Jurkat, Clone E6-1 (cell line): ENCODE measurements around the gene FUT2. TPM values are rescaled to one million over a fixed set of nuclear protein-coding genes. Genes with fewer than 3 reads are reported as not detected.
"Not testable (repeated sequence)": the region's sequence is repeated elsewhere in the genome, so short reads cannot be mapped to it uniquely, and the experiment has no call there.

Experiments used
- DNase-seq: peaks from one replicate; pipeline ENCODE4 v3.0.0-alpha.2; 2011; ENCODE audit warnings: low read depth, low spot score
- H3K4me3 ChIP-seq: 2 replicates; pipeline ENCODE4 v1.5.1; 2011; ENCODE audit warnings: mild to moderate bottlenecking, low read length, control low read depth, moderate library complexity
- polyA plus RNA-seq: library from polyadenylated mRNA; unstranded; fragments of >200 nt; gene quantifications from one replicate; pipeline ENCODE4 v1.2.1, GENCODE V29; 2012; ENCODE audit warnings: missing spikeins; ENCODE audit not compliant: insufficient read length, insufficient read depth

FUT2 gene
- polyA plus RNA-seq: 1.6 TPM

- no peak for DNase-seq
Measured at GRCh38 chr19:48695743-48696352, at the start of gene FUT2. Gene FUT2, plus strand, starts transcription at chr19:48695971. Its CDS starts 6,986 bp downstream, at chr19:48702957.

GRCh38 chr19:48646001-48646721, 49.6 kb upstream of the FUT2 start, which contains the start of gene CA11:
Gene CA11, minus strand, starts transcription at chr19:48646187. Its CDS starts 555 bp downstream, at chr19:48645632.
- H3K4me3 ChIP-seq: peak within 1 kb of the TSS; percentile 58
- no peak for DNase-seq

More at GRCh38 chr19:48695743-48696352, at the start of gene FUT2:
- no peak within 1 kb of the TSS for H3K4me3 ChIP-seq

DNA sequence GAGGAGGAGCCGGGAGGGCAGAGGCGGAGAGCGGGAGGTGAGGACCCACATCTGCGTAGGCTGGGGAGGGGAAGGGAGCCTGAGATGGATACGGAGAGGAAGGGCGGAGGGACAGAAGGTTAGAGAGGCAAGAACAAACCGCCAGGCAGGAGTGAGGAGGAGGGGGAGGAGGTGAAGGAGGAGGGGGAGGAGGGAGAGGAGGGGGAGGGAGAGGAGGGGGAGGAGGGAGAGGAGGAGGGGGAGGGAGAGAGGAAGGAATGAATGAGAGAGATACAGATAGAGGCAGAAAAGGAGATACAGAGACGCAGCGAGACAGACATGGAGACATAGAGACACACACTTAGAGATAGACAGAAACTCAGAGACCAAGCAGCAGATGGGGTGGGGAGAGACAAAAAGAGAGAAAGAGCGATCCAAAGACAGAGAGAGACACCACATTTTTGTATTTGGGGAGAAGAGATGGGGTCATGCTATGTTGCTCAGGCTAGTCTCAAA, 49.0 kb upstream of the FUT2 start:
- peak overlapping the region; percentile 58 for H3K4me3 ChIP-seq
- DNase-seq: peak; percentile 86

GRCh38 chr19:48648134-48648533, 47.6 kb upstream of the FUT2 start:
- no peak for DNase-seq

GRCh38 chr19:48650974-48651682, 44.6 kb upstream of the FUT2 start:
- H3K4me3 ChIP-seq: no peak overlapping the region
- DNase-seq: no peak

More at GRCh38 chr19:48648134-48648533, 47.6 kb upstream of the FUT2 start:
- no peak overlapping the region for H3K4me3 ChIP-seq

- H3K4me3 ChIP-seq: no peak overlapping the region
- no peak for DNase-seq
Measured at GRCh38 chr19:48651683-48652048, 44.1 kb upstream of the FUT2 start.

GRCh38 chr19:48654299-48655059, 41.3 kb upstream of the FUT2 start:
- no peak overlapping the region for H3K4me3 ChIP-seq
- peak; percentile 60 for DNase-seq

GRCh38 chr19:48656840-48657474, 38.8 kb upstream of the FUT2 start:
- H3K4me3 ChIP-seq: no peak overlapping the region
- DNase-seq: no peak

GRCh38 chr19:48657828-48658227, 37.9 kb upstream of the FUT2 start:
- DNase-seq: not testable (repeated sequence)

DNA sequence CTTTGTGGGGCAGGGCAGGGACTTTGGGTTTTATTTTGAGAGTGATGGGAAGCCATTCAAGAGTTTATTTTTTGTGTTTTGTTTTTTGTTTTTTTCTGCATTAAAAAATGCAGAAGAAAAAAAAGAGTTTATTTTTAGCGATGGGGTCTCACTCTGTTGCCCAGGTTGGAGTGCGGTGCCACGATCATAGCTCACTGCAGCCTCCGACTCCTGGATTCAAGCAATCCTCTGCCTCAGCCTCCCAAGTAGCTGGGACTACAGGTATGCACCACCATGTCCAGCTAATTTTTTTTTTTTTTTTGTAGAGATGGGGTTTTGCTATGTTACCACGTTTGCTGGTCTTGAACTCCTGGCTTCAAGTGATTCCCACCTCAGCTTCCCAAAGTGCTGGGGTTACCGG, 37.3 kb upstream of the FUT2 start:
- H3K4me3 ChIP-seq: no peak overlapping the region
- no peak for DNase-seq

More at GRCh38 chr19:48657828-48658227, 37.9 kb upstream of the FUT2 start:
- H3K4me3 ChIP-seq: not testable (repeated sequence)

DNA sequence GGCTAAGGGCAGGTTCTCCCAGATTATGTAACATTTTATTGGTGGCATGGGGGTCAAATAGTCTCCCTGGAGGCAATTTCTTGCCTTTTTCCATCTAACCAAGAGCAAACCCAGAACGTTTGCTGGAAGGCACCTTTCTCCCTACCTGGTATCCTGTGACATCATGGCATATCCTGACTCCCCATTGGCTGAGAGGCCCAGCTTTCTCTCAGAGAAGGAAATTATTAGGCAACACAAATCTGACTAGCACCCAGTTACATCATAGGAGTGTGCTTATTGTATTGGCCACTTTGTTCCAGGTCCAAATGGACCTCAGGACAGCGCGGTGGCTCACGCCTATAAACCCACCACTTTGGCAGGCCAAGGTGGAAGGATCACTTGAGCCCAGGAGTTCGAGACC, 36.0 kb upstream of the FUT2 start:
- no peak overlapping the region for H3K4me3 ChIP-seq
- no peak for DNase-seq

DNA sequence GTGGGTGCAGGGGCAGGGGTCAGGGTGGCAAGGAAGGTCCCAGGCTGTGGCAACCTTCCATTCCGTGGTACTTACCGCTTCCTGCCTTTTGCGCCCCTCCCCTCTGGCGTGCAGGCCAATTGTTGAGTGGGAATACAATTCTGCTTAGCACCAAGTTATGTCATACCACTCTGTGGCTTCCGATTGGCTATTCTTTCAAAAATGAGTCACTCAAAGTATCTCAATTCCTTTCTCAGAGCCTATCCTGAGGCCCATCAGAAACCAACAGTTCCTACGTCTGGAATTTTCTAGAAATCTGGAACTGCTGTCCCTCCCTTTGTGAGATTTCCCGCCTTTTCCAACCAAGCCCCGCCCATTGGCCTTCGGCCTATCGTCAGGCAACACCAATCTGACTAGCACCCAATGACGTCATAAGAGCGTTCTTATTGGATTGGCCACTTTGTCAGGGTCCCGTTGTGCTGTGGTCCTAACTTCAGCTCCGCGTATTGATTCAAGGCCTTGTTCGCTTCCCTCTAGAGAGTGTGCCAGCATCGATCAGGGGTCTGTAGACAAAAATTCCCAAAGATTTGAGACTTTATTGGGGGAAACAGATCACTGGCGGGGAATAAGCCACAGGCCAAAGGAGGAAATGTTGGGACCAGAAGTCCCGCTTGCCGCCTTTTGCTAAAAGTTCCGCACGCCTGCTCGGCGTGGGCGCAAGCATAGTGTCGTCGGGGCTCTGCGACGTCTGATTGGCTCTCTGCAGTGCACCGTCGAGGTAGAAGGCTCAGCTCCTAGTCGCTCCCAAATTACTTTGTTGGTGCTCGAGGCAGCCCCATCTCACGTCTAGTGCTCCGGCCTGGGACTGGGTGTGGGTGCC, 34.7 kb upstream of the FUT2 start:
- peak; percentile 98 for DNase-seq
- H3K4me3 ChIP-seq: peak overlapping the region; percentile 21

- no peak for DNase-seq
- no peak overlapping the region for H3K4me3 ChIP-seq
Measured at GRCh38 chr19:48661711-48662090, 34.1 kb upstream of the FUT2 start.

- H3K4me3 ChIP-seq: no peak overlapping the region
- DNase-seq: no peak
Measured at GRCh38 chr19:48663667-48664066, 32.1 kb upstream of the FUT2 start.

GRCh38 chr19:48664476-48664875, 31.3 kb upstream of the FUT2 start:
- H3K4me3 ChIP-seq: no peak overlapping the region
- no peak for DNase-seq

DNA sequence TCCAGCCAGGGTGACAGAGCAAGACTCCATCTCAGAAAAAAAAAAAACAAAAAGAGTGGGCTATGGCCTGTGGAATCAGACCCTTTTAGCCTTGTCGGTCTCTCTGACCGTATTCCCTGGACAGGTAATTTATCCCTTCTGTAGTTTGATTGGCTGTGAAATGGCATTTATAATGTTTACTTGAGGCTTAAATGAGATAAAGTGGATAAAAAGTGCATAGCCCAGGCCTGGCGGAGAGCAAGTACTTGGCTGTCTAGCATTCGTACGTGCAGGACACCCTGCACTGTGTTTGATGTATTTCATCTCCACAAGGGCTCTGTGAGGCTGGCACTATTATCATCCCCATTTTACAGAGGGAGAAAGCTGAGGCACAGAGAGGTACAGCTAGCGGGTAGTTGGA, 30.0 kb upstream of the FUT2 start:
- no peak for DNase-seq
- H3K4me3 ChIP-seq: no peak overlapping the region

GRCh38 chr19:48668332-48668731, 27.4 kb upstream of the FUT2 start:
- no peak overlapping the region for H3K4me3 ChIP-seq
- DNase-seq: no peak

DNA sequence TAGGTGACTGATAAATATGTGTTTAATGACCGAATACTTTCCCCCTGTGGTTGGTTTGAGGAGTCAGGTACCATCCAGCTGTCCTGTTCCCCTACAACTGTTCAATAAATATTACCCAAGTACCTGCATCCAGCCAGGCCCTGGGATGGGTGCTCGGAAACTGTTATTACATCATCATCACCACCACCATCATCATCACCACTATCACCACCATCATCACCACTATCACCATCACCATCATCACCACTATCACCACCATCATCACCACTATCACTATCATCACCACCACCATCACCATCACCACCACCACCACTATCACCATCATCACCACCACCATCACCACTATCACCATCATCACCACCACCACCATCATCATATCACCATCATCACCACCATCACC, 27.0 kb upstream of the FUT2 start:
- DNase-seq: no peak

More for the DNA sequence above, 27.0 kb upstream of the FUT2 start:
- no peak overlapping the region for H3K4me3 ChIP-seq
